Peyer's patch (tissue), 4 donors: ENCODE results near the gene PIEZO1.

Source experiments
- POLR2A ChIP-seq, 2 donors: fragments of 450-650 bp; IDR thresholded peaks; one replicate each; pipeline ENCODE4 v1.5.1; 2017; ENCODE audit warnings: antibody characterized with exemption in 2 of 2, mild to moderate bottlenecking in 2 of 2, moderate library complexity in 2 of 2
- TF ChIP-seq, protein P1 (sequence below), 6 experiments: fragments of 450-650 bp in 4 of 6; fragments of 200-600 bp in 2 of 6; sonication (generic) in 1 of 6; IDR thresholded peaks; one replicate each; pipeline ENCODE4 v1.5.1; 2017 to 2019; ENCODE audit warnings: antibody characterized with exemption in 6 of 6, mild to moderate bottlenecking in 3 of 6, moderate library complexity in 1 of 6

DNA sequence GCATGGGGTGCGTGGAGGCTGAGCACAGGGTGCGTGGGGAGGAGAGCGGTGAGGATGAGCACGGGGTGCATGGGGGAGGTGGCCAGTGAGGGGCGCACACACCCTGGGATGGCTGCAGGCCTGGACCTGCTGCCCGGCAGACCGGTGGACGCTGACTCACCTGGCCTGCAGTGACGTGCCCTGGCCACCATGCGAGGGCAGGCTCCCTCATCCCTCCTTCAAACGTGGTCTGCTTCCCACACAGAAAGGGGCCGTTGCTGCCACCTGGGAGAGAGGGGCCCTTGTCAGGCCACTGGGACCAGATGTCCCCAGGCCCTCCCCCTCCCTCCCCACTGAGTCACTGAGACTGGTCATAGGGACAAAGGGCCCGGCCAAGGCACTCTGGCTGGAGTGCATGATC, 46.8 kb upstream of the PIEZO1 start:
- TF ChIP-seq, protein P1, sequence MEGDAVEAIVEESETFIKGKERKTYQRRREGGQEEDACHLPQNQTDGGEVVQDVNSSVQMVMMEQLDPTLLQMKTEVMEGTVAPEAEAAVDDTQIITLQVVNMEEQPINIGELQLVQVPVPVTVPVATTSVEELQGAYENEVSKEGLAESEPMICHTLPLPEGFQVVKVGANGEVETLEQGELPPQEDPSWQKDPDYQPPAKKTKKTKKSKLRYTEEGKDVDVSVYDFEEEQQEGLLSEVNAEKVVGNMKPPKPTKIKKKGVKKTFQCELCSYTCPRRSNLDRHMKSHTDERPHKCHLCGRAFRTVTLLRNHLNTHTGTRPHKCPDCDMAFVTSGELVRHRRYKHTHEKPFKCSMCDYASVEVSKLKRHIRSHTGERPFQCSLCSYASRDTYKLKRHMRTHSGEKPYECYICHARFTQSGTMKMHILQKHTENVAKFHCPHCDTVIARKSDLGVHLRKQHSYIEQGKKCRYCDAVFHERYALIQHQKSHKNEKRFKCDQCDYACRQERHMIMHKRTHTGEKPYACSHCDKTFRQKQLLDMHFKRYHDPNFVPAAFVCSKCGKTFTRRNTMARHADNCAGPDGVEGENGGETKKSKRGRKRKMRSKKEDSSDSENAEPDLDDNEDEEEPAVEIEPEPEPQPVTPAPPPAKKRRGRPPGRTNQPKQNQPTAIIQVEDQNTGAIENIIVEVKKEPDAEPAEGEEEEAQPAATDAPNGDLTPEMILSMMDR (IDR thresholded peaks at IDR 0.05) = no peak
- TF ChIP-seq POLR2A (IDR thresholded peaks at IDR 0.05) = no peak
